ENCODE data around the gene TBC1D22A. TPM values are rescaled to one million over a fixed set of nuclear protein-coding genes. Genes with fewer than 3 reads are reported as not detected.
"Not testable (repeated sequence)": the region's sequence is repeated elsewhere in the genome, so short reads cannot be mapped to it uniquely, and the experiment has no call there.

TBC1D22A gene
- total and polyA plus RNA-seq, 9 donors: 12.5 to 25.6 (median 18.5) TPM

DNA sequence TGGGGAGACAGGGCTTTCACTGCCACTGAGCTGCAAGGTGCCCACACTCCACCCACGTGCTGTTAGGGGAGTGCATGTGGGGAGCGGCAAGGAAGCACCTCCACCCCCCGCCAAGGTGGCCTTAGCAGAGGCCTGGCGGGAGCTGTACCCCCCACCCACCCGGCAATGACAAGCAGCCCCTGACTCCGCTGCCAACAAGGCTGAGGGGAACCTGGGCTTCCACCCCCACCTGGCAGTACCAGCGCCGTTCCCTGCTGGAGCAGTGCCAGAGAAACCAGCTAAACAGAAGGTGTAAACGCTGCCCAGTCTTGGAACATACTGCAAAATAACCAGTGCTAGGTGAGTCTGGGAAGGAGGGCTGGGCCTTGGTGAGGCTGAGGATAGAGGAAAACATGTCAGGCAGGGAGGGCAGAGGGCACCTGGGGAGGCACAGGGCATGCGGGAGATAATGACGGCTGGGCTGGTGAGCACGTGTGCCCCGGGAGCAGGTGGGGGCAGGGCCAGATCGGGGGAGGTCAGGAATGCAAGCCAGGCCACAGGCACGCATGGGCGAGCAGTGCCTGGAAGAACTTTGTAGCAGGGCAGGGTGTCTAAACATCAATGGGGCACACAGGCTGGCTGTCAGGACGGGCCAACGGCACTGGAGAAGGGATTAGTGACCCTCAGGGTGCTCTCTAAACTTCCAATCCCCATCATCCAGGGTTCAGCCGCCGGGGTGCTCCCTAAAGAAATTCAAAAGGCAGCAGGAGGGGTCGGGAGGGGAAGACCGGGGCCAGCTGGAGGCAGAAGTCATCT is 31.0 kb upstream of the TBC1D22A start:
- 54 to 64% (median 60%) methylated on average over 21 to 22 of the region's 22 CpGs for WGBS, 3 donors
- Histone ChIP-seq H3K4me1 (ENCODE audit: insufficient read depth) (peaks cover 24% of the 10 kb centered on the region), H3K27ac (peak overlapping the region in 1 of 2 donors; percentile 19), H3K27me3 (no peaks in the 10 kb centered on the region), H3K9me3 (no peaks in the 10 kb centered on the region), H3K36me3 (no peaks in the 10 kb centered on the region), H3K4me3 (no peak overlapping the region)
- TF ChIP-seq EP300 (IDR thresholded peaks at IDR 0.05): no peak
- TF ChIP-seq POLR2A (IDR thresholded peaks at IDR 0.05): no peak
- TF ChIP-seq, protein P1, sequence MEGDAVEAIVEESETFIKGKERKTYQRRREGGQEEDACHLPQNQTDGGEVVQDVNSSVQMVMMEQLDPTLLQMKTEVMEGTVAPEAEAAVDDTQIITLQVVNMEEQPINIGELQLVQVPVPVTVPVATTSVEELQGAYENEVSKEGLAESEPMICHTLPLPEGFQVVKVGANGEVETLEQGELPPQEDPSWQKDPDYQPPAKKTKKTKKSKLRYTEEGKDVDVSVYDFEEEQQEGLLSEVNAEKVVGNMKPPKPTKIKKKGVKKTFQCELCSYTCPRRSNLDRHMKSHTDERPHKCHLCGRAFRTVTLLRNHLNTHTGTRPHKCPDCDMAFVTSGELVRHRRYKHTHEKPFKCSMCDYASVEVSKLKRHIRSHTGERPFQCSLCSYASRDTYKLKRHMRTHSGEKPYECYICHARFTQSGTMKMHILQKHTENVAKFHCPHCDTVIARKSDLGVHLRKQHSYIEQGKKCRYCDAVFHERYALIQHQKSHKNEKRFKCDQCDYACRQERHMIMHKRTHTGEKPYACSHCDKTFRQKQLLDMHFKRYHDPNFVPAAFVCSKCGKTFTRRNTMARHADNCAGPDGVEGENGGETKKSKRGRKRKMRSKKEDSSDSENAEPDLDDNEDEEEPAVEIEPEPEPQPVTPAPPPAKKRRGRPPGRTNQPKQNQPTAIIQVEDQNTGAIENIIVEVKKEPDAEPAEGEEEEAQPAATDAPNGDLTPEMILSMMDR (IDR thresholded peaks at IDR 0.05): no peak
- DNase-seq: peak in 1 of 5 donors; percentile 59
- intact Hi-C loops (cut with DNase I): no loop called here

DNA sequence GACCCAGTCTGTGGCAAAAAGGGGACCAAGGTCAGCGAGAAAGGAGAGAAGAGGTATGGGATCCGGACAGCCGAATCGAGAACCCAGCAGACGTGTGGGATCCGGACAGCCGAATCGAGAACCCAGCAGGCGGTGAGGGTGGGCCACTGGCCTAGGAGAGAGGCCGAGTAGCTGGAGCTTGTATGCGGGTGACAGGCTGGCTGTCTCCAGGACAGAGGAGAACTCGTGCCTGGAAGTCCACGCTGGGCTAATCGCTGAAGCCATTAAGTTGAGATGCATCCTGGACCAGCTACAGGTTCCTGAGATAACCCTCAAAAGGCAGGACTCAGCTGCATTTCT is 30.4 kb upstream of the TBC1D22A start:
- H3K27ac ChIP-seq: no peak overlapping the region
- H3K27me3 ChIP-seq: no peaks in the 10 kb centered on the region
- intact Hi-C loops (cut with DNase I): no loop called here
- no peaks in the 10 kb centered on the region for H3K9me3 ChIP-seq
- H3K4me3 ChIP-seq: no peak overlapping the region
- WGBS, 3 donors: 86 to 89% (median 88%) methylated on average over 14 of the region's 14 CpGs
- TF ChIP-seq EP300 (IDR thresholded peaks at IDR 0.05): no peak
- TF ChIP-seq, protein P1 (IDR thresholded peaks at IDR 0.05): no peak
- no peak for TF ChIP-seq POLR2A (IDR thresholded peaks at IDR 0.05)
- peaks cover 27% of the 10 kb centered on the region for H3K4me1 ChIP-seq (ENCODE audit: insufficient read depth)
- DNase-seq: no peak
- H3K36me3 ChIP-seq: no peaks in the 10 kb centered on the region

DNA sequence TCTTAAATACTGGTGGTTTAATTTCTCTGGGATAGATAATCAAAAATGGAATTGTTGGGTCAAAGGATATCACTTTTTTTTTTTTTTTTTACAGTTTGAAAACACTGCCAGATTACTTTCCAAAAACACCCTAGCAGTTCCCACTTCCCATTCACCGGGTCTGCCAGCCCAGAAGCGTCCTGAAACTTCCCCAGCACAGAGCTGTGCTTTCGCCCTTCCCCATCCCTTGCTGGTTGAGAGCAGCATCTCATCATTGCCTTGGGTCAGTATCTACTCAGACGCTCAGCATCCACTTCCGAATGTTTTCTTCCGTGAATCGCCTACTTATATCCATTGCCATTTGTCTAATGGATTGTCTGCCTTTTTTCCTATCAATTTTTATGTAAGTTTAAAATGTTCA is 29.9 kb upstream of the TBC1D22A start:
- Histone ChIP-seq H3K27me3 (no peaks in the 10 kb centered on the region), H3K9me3 (no peaks in the 10 kb centered on the region), H3K4me1 (ENCODE audit: insufficient read depth) (peaks cover 27% of the 10 kb centered on the region), H3K27ac (no peak overlapping the region), H3K4me3 (no peak overlapping the region), H3K36me3 (no peaks in the 10 kb centered on the region)
- DNase-seq: no peak
- intact Hi-C loops (cut with DNase I): no loop called here
- TF ChIP-seq POLR2A (IDR thresholded peaks at IDR 0.05) (no peak), EP300 (IDR thresholded peaks at IDR 0.05) (no peak)
- TF ChIP-seq, protein P1 (IDR thresholded peaks at IDR 0.05): no peak
- 66 to 73% (median 72%) methylated on average over 7 of the region's 7 CpGs for WGBS, 3 donors

DNA sequence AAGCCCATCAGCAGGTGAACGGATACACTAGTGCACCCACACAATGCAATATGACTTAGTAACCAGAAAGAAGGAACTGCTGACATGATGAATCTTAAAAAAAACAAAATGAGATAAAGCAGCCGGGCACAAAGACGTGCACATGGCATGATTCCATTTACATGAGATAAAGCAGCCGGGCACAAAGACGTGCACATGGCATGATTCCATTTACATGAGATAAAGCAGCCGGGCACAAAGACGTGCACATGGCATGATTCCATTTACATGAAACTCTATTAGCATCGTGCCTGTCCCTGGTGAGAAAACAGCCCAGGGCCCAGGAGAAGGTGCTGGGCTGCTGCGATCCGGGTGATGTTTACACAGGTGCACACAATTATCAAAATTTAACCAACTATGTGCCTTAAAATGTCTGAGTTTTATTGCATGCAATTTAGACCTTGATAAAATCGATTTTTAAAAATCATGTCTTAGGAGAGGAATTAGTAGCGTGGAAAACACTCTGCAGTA is 28.2 kb upstream of the TBC1D22A start:
- H3K9me3 ChIP-seq; H3K27me3 ChIP-seq; intact Hi-C loops (cut with DNase I); H3K27ac ChIP-seq; DNase-seq; H3K36me3 ChIP-seq; H3K4me3 ChIP-seq: not testable (repeated sequence)
- 16% methylated on average over 12 of the region's 12 CpGs for WGBS, 3 donors
- H3K4me1 ChIP-seq (ENCODE audit: insufficient read depth): peaks cover 29% of the 10 kb centered on the region

DNA sequence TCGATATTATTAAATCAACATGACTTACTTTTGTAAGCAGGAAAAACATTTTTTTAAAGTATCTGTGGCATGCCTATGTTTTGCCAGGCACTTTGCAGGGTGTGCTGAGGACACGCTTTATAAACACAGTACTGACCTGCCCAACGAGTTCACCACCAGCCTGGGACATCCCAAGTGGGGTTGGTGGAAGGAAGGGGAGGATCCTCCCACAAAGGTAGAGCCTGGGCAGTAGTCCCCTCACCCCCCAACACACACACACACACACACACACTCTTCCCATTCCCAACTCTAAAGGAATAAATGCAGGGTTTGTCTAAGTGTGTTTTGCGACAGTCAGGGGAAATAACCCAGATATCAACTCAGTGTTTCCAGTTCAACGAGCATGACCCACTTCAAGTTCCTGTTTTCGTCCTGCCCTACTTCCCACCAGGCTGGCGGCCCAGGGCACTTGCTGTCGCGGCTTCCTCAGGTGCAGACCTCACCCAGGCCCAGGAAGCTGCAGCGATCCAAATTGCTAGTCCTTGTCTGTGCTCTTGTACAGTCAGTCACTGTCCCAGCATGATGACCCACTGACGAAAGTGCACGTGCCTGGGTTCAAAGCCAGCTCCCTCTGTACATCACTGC is 27.5 kb upstream of the TBC1D22A start:
- Histone ChIP-seq H3K4me3 (no peak overlapping the region), H3K36me3 (no peaks in the 10 kb centered on the region), H3K27ac (no peak overlapping the region), H3K27me3 (no peaks in the 10 kb centered on the region), H3K9me3 (no peaks in the 10 kb centered on the region), H3K4me1 (ENCODE audit: insufficient read depth) (peaks cover 29% of the 10 kb centered on the region)
- 46 to 57% (median 51%) methylated on average over 12 of the region's 12 CpGs for WGBS, 3 donors
- intact Hi-C loops (cut with DNase I): no loop called here
- no peak for DNase-seq
- no peak for TF ChIP-seq POLR2A (IDR thresholded peaks at IDR 0.05)
- TF ChIP-seq, protein P1 (IDR thresholded peaks at IDR 0.05): no peak
- no peak for TF ChIP-seq EP300 (IDR thresholded peaks at IDR 0.05)

All from ovary (tissue), 9 donors.